NCI-H187 (cell line): Measurements from ENCODE around the gene RIPK3.
A peak's percentile ranks its signal among the peaks of the same experiment; 100 is the strongest.

Experiments
- DNase-seq, 2 experiments: peaks; one replicate each; lab custom pipeline; 2025; lab: John Stamatoyannopoulos, UW

RIPK3 gene

GRCh38 chr14:24322672-24323071, 17.1 kb downstream of the RIPK3 start:
- DNase-seq: no peak

- no peak for DNase-seq
Measured at GRCh38 chr14:24321212-24321975, 18.4 kb downstream of the RIPK3 start.

- DNase-seq: no peak
Measured at GRCh38 chr14:24317141-24317928, 22.5 kb downstream of the RIPK3 start.

GRCh38 chr14:24316597-24316950, 23.2 kb downstream of the RIPK3 start:
- no peak for DNase-seq

GRCh38 chr14:24315807-24316596, 23.8 kb downstream of the RIPK3 start:
- no peak for DNase-seq

- DNase-seq: no peak
Measured at GRCh38 chr14:24315243-24315806, 24.5 kb downstream of the RIPK3 start.

GRCh38 chr14:24314377-24315193, 25.2 kb downstream of the RIPK3 start:
- no peak for DNase-seq

GRCh38 chr14:24313913-24314312, 25.9 kb downstream of the RIPK3 start:
- DNase-seq: no peak

GRCh38 chr14:24312736-24313507, 26.9 kb downstream of the RIPK3 start:
- DNase-seq: no peak

- no peak for DNase-seq
Measured at GRCh38 chr14:24311837-24312615, 27.8 kb downstream of the RIPK3 start.

- peak; percentile 61 to 66 for DNase-seq
Measured at GRCh38 chr14:24310646-24311604, 28.9 kb downstream of the RIPK3 start, which contains the start of gene LTB4R. TSS of gene LTB4R (plus strand) at chr14:24311502. CDS start at chr14:24315652, 4,150 bp downstream.

GRCh38 chr14:24310265-24310645, 29.5 kb downstream of the RIPK3 start:
- no peak for DNase-seq

GRCh38 chr14:24309538-24310264, 30.1 kb downstream of the RIPK3 start, which contains the start of gene LTB4R2:
TSS of gene LTB4R2 (plus strand) at chr14:24310140. CDS start at chr14:24310665, 525 bp downstream.
- no peak for DNase-seq

- DNase-seq: no peak
Measured at GRCh38 chr14:24308342-24309124, 31.3 kb downstream of the RIPK3 start.

- DNase-seq: peak; percentile 10 to 26
Measured at GRCh38 chr14:24307575-24308341, 32.0 kb downstream of the RIPK3 start, which contains the start of gene CIDEB. TSS of gene CIDEB (minus strand) at chr14:24307977. CDS start at chr14:24307858, 119 bp downstream.

GRCh38 chr14:24307156-24307574, 32.6 kb downstream of the RIPK3 start:
- DNase-seq: no peak
